ENCODE data around the gene CXCL6.

The CXCL6 gene

GRCh38 chr4:73864961-73865360 is 28.5 kb downstream of the CXCL6 start:
- Histone ChIP-seq H3K9me3 (ENCODE audit: control extremely low read depth in 1 of 5, control insufficient read depth in 4 of 5, insufficient read depth in 2 of 5, low read depth in 1 of 5, low read length in 4 of 5) (no peaks in the 10 kb centered on the region), H3K4me1 (ENCODE audit: control extremely low read depth in 1 of 4, control insufficient read depth in 4 of 4, insufficient read depth in 4 of 4, low read length in 3 of 4) (peaks cover 0 to 12% (median 9%) of the 10 kb centered on the region in 4 experiments), H3K27ac (ENCODE audit: insufficient read depth in 1 of 2, low read depth in 1 of 2, low read length in 2 of 2, poor library complexity in 1 of 2, severe bottlenecking in 2 of 2) (no peak overlapping the region), H3K27me3 (replicated peaks in 2 of 5; ENCODE audit: control insufficient read depth in 4 of 5, insufficient read depth in 5 of 5, low read length in 4 of 5) (peaks cover 0 to 6% (median 0%) of the 10 kb centered on the region in 5 experiments), H3K4me3 (ENCODE audit: control insufficient read depth in 1 of 7, extremely low read depth in 1 of 7, insufficient read depth in 4 of 7, low read depth in 2 of 7, low read length in 6 of 7) (no peak overlapping the region), H3K36me3 (ENCODE audit: control insufficient read depth in 4 of 4, insufficient read depth in 4 of 4, low read length in 3 of 4) (no peaks in the 10 kb centered on the region)
- CTCF ChIA-PET = interaction anchor here (0.7 to 4.7 kb wide), 22 partner anchors 10 to 313 kb away, joined by 3 to 38 read pairs (median 4); partner anchors contain the start of genes CXCL3 and CXCL6
- 100% methylated on average over 2 of the region's 8 CpGs for WGBS (ENCODE audit: insufficient coverage)
- no peak for DNase-seq
- POLR2A ChIA-PET = no interaction called here

- POLR2A ChIA-PET = no interaction called here
- DNase-seq = peak in 1 of 3 donors; percentile 17
- Histone ChIP-seq H3K27me3 (replicated peaks in 2 of 5; ENCODE audit: control insufficient read depth in 4 of 5, insufficient read depth in 5 of 5, low read length in 4 of 5) (peaks cover 0 to 8% (median 0%) of the 10 kb centered on the region in 5 experiments), H3K4me3 (ENCODE audit: control insufficient read depth in 1 of 7, extremely low read depth in 1 of 7, insufficient read depth in 4 of 7, low read depth in 2 of 7, low read length in 6 of 7) (no peak overlapping the region), H3K4me1 (ENCODE audit: control extremely low read depth in 1 of 4, control insufficient read depth in 4 of 4, insufficient read depth in 4 of 4, low read length in 3 of 4) (peaks cover 0 to 15% (median 9%) of the 10 kb centered on the region in 4 experiments), H3K27ac (ENCODE audit: insufficient read depth in 1 of 2, low read depth in 1 of 2, low read length in 2 of 2, poor library complexity in 1 of 2, severe bottlenecking in 2 of 2) (no peak overlapping the region), H3K36me3 (ENCODE audit: control insufficient read depth in 4 of 4, insufficient read depth in 4 of 4, low read length in 3 of 4) (no peaks in the 10 kb centered on the region), H3K9me3 (ENCODE audit: control extremely low read depth in 1 of 5, control insufficient read depth in 4 of 5, insufficient read depth in 2 of 5, low read depth in 1 of 5, low read length in 4 of 5) (no peaks in the 10 kb centered on the region)
- 78% methylated on average over 3 of the region's 5 CpGs for WGBS (ENCODE audit: insufficient coverage)
- CTCF ChIA-PET = interaction anchor here (0.9 to 4.7 kb wide), 13 partner anchors 10 to 313 kb away, joined by 3 to 38 read pairs (median 5); no protein-coding TSS in a partner anchor
Observed at GRCh38 chr4:73865431-73866096, 29.1 kb downstream of the CXCL6 start.

DNA sequence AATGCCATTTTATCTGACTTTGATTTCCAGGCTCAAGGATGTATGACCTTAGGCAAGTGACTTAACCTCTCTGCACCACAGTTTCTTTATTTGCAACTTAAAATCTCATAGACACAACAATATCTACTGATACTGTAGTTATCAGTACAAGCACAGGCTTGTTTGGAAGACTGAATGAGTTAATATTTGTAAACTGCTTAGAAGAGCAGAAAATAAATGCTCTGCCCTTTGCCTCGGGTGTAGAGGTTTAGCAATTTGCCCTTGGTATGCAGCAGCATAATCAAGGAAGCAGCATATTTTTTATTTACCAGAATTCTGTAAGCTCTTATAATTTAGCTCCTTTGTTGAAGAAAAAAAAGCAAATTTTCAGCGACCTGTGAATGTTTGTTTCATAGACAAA is 29.8 kb downstream of the CXCL6 start:
- H3K9me3 ChIP-seq (ENCODE audit: control extremely low read depth in 1 of 5, control insufficient read depth in 4 of 5, insufficient read depth in 2 of 5, low read depth in 1 of 5, low read length in 4 of 5) = no peaks in the 10 kb centered on the region
- ChIA-PET POLR2A (no interaction called here), CTCF (interaction anchor here (1.5 to 3.2 kb wide), 3 partner anchors 16 to 268 kb away, joined by 3 to 14 read pairs (median 4); no protein-coding TSS in a partner anchor)
- peaks cover 0 to 15% (median 9%) of the 10 kb centered on the region in 4 experiments for H3K4me1 ChIP-seq (ENCODE audit: control extremely low read depth in 1 of 4, control insufficient read depth in 4 of 4, insufficient read depth in 4 of 4, low read length in 3 of 4)
- H3K27ac ChIP-seq (ENCODE audit: insufficient read depth in 1 of 2, low read depth in 1 of 2, low read length in 2 of 2, poor library complexity in 1 of 2, severe bottlenecking in 2 of 2) = no peak overlapping the region
- H3K27me3 ChIP-seq (replicated peaks in 2 of 5; ENCODE audit: control insufficient read depth in 4 of 5, insufficient read depth in 5 of 5, low read length in 4 of 5) = peaks cover 0 to 8% (median 0%) of the 10 kb centered on the region in 5 experiments
- DNase-seq = no peak
- H3K36me3 ChIP-seq (ENCODE audit: control insufficient read depth in 4 of 4, insufficient read depth in 4 of 4, low read length in 3 of 4) = no peaks in the 10 kb centered on the region
- no peak overlapping the region for H3K4me3 ChIP-seq (ENCODE audit: control insufficient read depth in 1 of 7, extremely low read depth in 1 of 7, insufficient read depth in 4 of 7, low read depth in 2 of 7, low read length in 6 of 7)
- no CpG with 5 or more reads among the region's 2 CpGs for WGBS (ENCODE audit: insufficient coverage)

- Histone ChIP-seq H3K36me3 (ENCODE audit: control insufficient read depth in 4 of 4, insufficient read depth in 4 of 4, low read length in 3 of 4) (no peaks in the 10 kb centered on the region), H3K27me3 (replicated peaks in 2 of 5; ENCODE audit: control insufficient read depth in 4 of 5, insufficient read depth in 5 of 5, low read length in 4 of 5) (peaks cover 0 to 8% (median 0%) of the 10 kb centered on the region in 5 experiments), H3K9me3 (ENCODE audit: control extremely low read depth in 1 of 5, control insufficient read depth in 4 of 5, insufficient read depth in 2 of 5, low read depth in 1 of 5, low read length in 4 of 5) (no peaks in the 10 kb centered on the region), H3K27ac (ENCODE audit: insufficient read depth in 1 of 2, low read depth in 1 of 2, low read length in 2 of 2, poor library complexity in 1 of 2, severe bottlenecking in 2 of 2) (no peak overlapping the region), H3K4me3 (ENCODE audit: control insufficient read depth in 1 of 7, extremely low read depth in 1 of 7, insufficient read depth in 4 of 7, low read depth in 2 of 7, low read length in 6 of 7) (no peak overlapping the region), H3K4me1 (ENCODE audit: control extremely low read depth in 1 of 4, control insufficient read depth in 4 of 4, insufficient read depth in 4 of 4, low read length in 3 of 4) (peaks cover 8 to 17% (median 11%) of the 10 kb centered on the region in 4 experiments)
- peak; percentile 31 to 72 (median 55) for DNase-seq
- CTCF ChIA-PET = interaction anchor here (0.6 to 3.2 kb wide), 8 partner anchors 8 to 266 kb away, joined by 3 to 14 read pairs (median 4); partner anchors contain the start of genes CXCL3 and PF4V1
- WGBS (ENCODE audit: insufficient coverage) = no CpG with 5 or more reads among the region's 3 CpGs
- POLR2A ChIA-PET = no interaction called here
Observed at GRCh38 chr4:73867783-73868182, 31.3 kb downstream of the CXCL6 start.

GRCh38 chr4:73868206-73869129 is 32.0 kb downstream of the CXCL6 start:
- H3K9me3 ChIP-seq (ENCODE audit: control extremely low read depth in 1 of 5, control insufficient read depth in 4 of 5, insufficient read depth in 2 of 5, low read depth in 1 of 5, low read length in 4 of 5) = no peaks in the 10 kb centered on the region
- peaks cover 8 to 23% (median 17%) of the 10 kb centered on the region in 4 experiments for H3K4me1 ChIP-seq (ENCODE audit: control extremely low read depth in 1 of 4, control insufficient read depth in 4 of 4, insufficient read depth in 4 of 4, low read length in 3 of 4)
- H3K36me3 ChIP-seq (ENCODE audit: control insufficient read depth in 4 of 4, insufficient read depth in 4 of 4, low read length in 3 of 4) = no peaks in the 10 kb centered on the region
- CTCF ChIA-PET = interaction anchor here (0.6 to 3.2 kb wide), 10 partner anchors 9 to 266 kb away, joined by 3 to 14 read pairs (median 4); partner anchors contain the start of genes CXCL3 and PF4V1
- peak overlapping the region; percentile 31 to 85 (median 61) for H3K4me3 ChIP-seq (ENCODE audit: control insufficient read depth in 1 of 7, extremely low read depth in 1 of 7, insufficient read depth in 4 of 7, low read depth in 2 of 7, low read length in 6 of 7)
- 42% methylated on average over 10 of the region's 16 CpGs for WGBS (ENCODE audit: insufficient coverage)
- no peak overlapping the region for H3K27ac ChIP-seq (ENCODE audit: insufficient read depth in 1 of 2, low read depth in 1 of 2, low read length in 2 of 2, poor library complexity in 1 of 2, severe bottlenecking in 2 of 2)
- DNase-seq = peak in 2 of 3 donors; percentile 18 to 40
- POLR2A ChIA-PET = interaction anchor here (0.7 kb wide), 1 partner anchor 206 kb away, joined by 4 read pairs; no protein-coding TSS in a partner anchor
- peaks cover 0 to 8% (median 0%) of the 10 kb centered on the region in 5 experiments for H3K27me3 ChIP-seq (replicated peaks in 2 of 5; ENCODE audit: control insufficient read depth in 4 of 5, insufficient read depth in 5 of 5, low read length in 4 of 5)

DNA sequence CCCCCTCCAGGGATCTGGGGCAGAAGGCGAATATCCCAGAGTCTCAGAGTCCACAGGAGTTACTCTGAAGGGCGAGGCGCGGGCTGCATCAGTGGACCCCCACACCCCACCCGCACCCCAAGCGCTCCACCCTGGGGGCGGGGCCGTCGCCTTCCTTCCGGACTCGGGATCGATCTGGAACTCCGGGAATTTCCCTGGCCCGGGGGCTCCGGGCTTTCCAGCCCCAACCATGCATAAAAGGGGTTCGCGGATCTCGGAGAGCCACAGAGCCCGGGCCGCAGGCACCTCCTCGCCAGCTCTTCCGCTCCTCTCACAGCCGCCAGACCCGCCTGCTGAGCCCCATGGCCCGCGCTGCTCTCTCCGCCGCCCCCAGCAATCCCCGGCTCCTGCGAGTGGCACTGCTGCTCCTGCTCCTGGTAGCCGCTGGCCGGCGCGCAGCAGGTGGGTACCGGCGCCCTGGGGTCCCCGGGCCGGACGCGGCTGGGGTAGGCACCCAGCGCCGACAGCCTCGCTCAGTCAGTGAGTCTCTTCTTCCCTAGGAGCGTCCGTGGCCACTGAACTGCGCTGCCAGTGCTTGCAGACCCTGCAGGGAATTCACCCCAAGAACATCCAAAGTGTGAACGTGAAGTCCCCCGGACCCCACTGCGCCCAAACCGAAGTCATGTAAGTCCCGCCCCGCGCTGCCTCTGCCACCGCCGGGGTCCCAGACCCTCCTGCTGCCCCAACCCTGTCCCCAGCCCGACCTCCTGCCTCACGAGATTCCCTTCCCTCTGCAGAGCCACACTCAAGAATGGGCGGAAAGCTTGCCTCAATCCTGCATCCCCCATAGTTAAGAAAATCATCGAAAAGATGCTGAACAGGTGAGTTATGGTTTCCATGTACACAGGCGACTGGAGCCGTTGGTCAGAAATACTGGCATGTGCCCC is 32.9 kb downstream of the CXCL6 start, which contains the start of gene CXCL1:
Gene CXCL1, plus strand, starts transcription at position 264 of the 926 bp plus-strand sequence. Its CDS starts 78 bp downstream, at position 342.
- H3K4me1 ChIP-seq (ENCODE audit: control extremely low read depth in 1 of 4, control insufficient read depth in 4 of 4, insufficient read depth in 4 of 4, low read length in 3 of 4) = peaks cover 8 to 23% (median 17%) of the 10 kb centered on the region in 4 experiments
- ChIA-PET CTCF (interaction anchor here (1.4 to 3.2 kb wide), 4 partner anchors 54 to 265 kb away, joined by 5 to 14 read pairs (median 7); partner anchors contain the start of gene CXCL3), POLR2A (interaction anchor here (0.7 kb wide), 1 partner anchor 207 kb away, joined by 4 read pairs; no protein-coding TSS in a partner anchor)
- 9% methylated on average over 58 of the region's 61 CpGs for WGBS (ENCODE audit: insufficient coverage)
- peak within 1 kb of the TSS; percentile 31 to 85 (median 61) for H3K4me3 ChIP-seq (ENCODE audit: control insufficient read depth in 1 of 7, extremely low read depth in 1 of 7, insufficient read depth in 4 of 7, low read depth in 2 of 7, low read length in 6 of 7)
- H3K27me3 ChIP-seq (replicated peaks in 2 of 5; ENCODE audit: control insufficient read depth in 4 of 5, insufficient read depth in 5 of 5, low read length in 4 of 5) = peaks cover 0 to 8% (median 0%) of the 10 kb centered on the region in 5 experiments
- H3K36me3 ChIP-seq (ENCODE audit: control insufficient read depth in 4 of 4, insufficient read depth in 4 of 4, low read length in 3 of 4) = no peaks in the 10 kb centered on the region
- peak; percentile 38 to 65 (median 51) for DNase-seq
- H3K27ac ChIP-seq (ENCODE audit: insufficient read depth in 1 of 2, low read depth in 1 of 2, low read length in 2 of 2, poor library complexity in 1 of 2, severe bottlenecking in 2 of 2) = no peak within 1 kb of the TSS
- no peaks in the 10 kb centered on the region for H3K9me3 ChIP-seq (ENCODE audit: control extremely low read depth in 1 of 5, control insufficient read depth in 4 of 5, insufficient read depth in 2 of 5, low read depth in 1 of 5, low read length in 4 of 5)
